ENCODE data around the gene CTDP1. TPM values are rescaled to one million over a fixed set of nuclear protein-coding genes. Genes with fewer than 3 reads are reported as not detected.

CTDP1 gene
- total RNA-seq, 1 experiment from 2014 or later = 31.7 TPM

- no peaks in the 10 kb centered on the region for H3K9me2 ChIP-seq (replicated peaks; ENCODE audit: low read length)
- POLR2A ChIA-PET (ENCODE audit: unreplicated experiment) = no interaction called here
- intact Hi-C loops (cut with micrococcal nuclease) = no loop called here
These were observed 122.0 kb downstream of the CTDP1 start for GRCh38 chr18:79801641-79802040.

DNA sequence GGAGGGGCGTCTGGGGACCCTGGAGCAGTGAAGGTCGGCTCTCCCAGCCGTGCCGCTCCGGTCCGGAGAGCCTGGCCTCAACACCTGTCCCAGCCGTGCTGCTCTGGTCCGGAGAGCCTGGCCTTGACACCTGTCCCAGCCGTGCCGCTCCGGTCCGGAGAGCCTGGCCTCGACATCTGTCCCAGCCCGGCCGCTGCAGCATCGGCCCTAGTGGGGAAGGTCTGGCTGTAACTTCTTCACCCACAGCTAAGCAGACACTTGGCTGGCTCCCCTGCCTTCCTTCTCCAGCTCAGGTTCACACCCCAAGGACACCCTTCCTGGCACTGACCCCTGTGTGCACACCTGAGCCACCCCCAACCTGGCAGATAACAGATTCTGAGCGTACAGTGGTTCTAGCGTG is 122.7 kb downstream of the CTDP1 start:
- Histone ChIP-seq H3K27me3 (ENCODE audit: low read length) (peaks cover 15% of the 10 kb centered on the region), H2AFZ (ENCODE audit: low read length) (no peak overlapping the region), H3K4me3 (ENCODE audit: low read length) (no peak overlapping the region), H3K9me3 (ENCODE audit: low read length) (no peaks in the 10 kb centered on the region), H3K9me2 (replicated peaks; ENCODE audit: low read length) (no peaks in the 10 kb centered on the region), H3K79me2 (ENCODE audit: low read length) (no peaks in the 10 kb centered on the region), H3K4me1 (ENCODE audit: insufficient read depth, low read length) (no peaks in the 10 kb centered on the region), H3K4me2 (ENCODE audit: low read length) (no peak overlapping the region), H3K27ac (ENCODE audit: low read length) (no peak overlapping the region), H3K36me3 (ENCODE audit: low read depth, low read length) (no peaks in the 10 kb centered on the region), H3F3A (ENCODE audit: low read length, unreplicated experiment) (no peaks in the 10 kb centered on the region), H4K20me1 (ENCODE audit: low read length) (no peaks in the 10 kb centered on the region), H3K9ac (ENCODE audit: low read length) (no peak overlapping the region)
- DNase-seq (no peak), ATAC-seq (no peak)
- TF ChIP-seq EZH2phosphoT487 (IDR thresholded peaks at IDR 0.05; ENCODE audit: borderline replicate concordance, low read length) = no peak
- TF ChIP-seq, protein P1, sequence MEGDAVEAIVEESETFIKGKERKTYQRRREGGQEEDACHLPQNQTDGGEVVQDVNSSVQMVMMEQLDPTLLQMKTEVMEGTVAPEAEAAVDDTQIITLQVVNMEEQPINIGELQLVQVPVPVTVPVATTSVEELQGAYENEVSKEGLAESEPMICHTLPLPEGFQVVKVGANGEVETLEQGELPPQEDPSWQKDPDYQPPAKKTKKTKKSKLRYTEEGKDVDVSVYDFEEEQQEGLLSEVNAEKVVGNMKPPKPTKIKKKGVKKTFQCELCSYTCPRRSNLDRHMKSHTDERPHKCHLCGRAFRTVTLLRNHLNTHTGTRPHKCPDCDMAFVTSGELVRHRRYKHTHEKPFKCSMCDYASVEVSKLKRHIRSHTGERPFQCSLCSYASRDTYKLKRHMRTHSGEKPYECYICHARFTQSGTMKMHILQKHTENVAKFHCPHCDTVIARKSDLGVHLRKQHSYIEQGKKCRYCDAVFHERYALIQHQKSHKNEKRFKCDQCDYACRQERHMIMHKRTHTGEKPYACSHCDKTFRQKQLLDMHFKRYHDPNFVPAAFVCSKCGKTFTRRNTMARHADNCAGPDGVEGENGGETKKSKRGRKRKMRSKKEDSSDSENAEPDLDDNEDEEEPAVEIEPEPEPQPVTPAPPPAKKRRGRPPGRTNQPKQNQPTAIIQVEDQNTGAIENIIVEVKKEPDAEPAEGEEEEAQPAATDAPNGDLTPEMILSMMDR (conservative IDR thresholded peaks at IDR 0.05; ENCODE audit: low read depth, low read length) = no peak
- TF ChIP-seq EZH2 (IDR thresholded peaks at IDR 0.05; ENCODE audit: low read length, unreplicated experiment) = no peak
- intact Hi-C loops (cut with micrococcal nuclease) = no loop called here
- no TSS peak for BruUV-seq (replicated peaks)
- ChIA-PET CTCF (no interaction called here), POLR2A (ENCODE audit: unreplicated experiment) (no interaction called here)

More at GRCh38 chr18:79801641-79802040, 122.0 kb downstream of the CTDP1 start:
- Histone ChIP-seq H3K27ac (ENCODE audit: low read length) (no peak overlapping the region), H2AFZ (ENCODE audit: low read length) (no peak overlapping the region), H3K79me2 (ENCODE audit: low read length) (no peaks in the 10 kb centered on the region), H3K36me3 (ENCODE audit: low read depth, low read length) (no peaks in the 10 kb centered on the region), H3K4me2 (ENCODE audit: low read length) (no peak overlapping the region), H3K4me1 (ENCODE audit: insufficient read depth, low read length) (no peaks in the 10 kb centered on the region), H3K9me3 (ENCODE audit: low read length) (no peaks in the 10 kb centered on the region), H3F3A (ENCODE audit: low read length, unreplicated experiment) (no peaks in the 10 kb centered on the region), H3K27me3 (ENCODE audit: low read length) (peaks cover 15% of the 10 kb centered on the region), H4K20me1 (ENCODE audit: low read length) (no peaks in the 10 kb centered on the region), H3K9ac (ENCODE audit: low read length) (no peak overlapping the region), H3K4me3 (ENCODE audit: low read length) (no peak overlapping the region)
- TF ChIP-seq, protein P1 (conservative IDR thresholded peaks at IDR 0.05; ENCODE audit: low read depth, low read length) = no peak
- TF ChIP-seq EZH2phosphoT487 (IDR thresholded peaks at IDR 0.05; ENCODE audit: borderline replicate concordance, low read length) (no peak), EZH2 (IDR thresholded peaks at IDR 0.05; ENCODE audit: low read length, unreplicated experiment) (no peak)
- BruUV-seq (replicated peaks) = no TSS peak
- DNase-seq = no peak
- CTCF ChIA-PET = no interaction called here
- no peak for ATAC-seq

- H2AFZ ChIP-seq (ENCODE audit: low read length) = no peak overlapping the region
- no peaks in the 10 kb centered on the region for H3K79me2 ChIP-seq (ENCODE audit: low read length)
- peaks cover 12% of the 10 kb centered on the region for H3K27me3 ChIP-seq (ENCODE audit: low read length)
- no peak for DNase-seq
- ChIA-PET CTCF (no interaction called here), POLR2A (ENCODE audit: unreplicated experiment) (no interaction called here)
- no peak for TF ChIP-seq EZH2 (IDR thresholded peaks at IDR 0.05; ENCODE audit: low read length, unreplicated experiment)
- TF ChIP-seq, protein P1 (conservative IDR thresholded peaks at IDR 0.05; ENCODE audit: low read depth, low read length) = no peak
- TF ChIP-seq EZH2phosphoT487 (IDR thresholded peaks at IDR 0.05; ENCODE audit: borderline replicate concordance, low read length) = no peak
- H3K4me2 ChIP-seq (ENCODE audit: low read length) = no peak overlapping the region
- intact Hi-C loops (cut with micrococcal nuclease) = no loop called here
- no peaks in the 10 kb centered on the region for H3F3A ChIP-seq (ENCODE audit: low read length, unreplicated experiment)
- no peak for ATAC-seq
- no peak overlapping the region for H3K27ac ChIP-seq (ENCODE audit: low read length)
- H3K9ac ChIP-seq (ENCODE audit: low read length) = no peak overlapping the region
- H4K20me1 ChIP-seq (ENCODE audit: low read length) = no peaks in the 10 kb centered on the region
- H3K36me3 ChIP-seq (ENCODE audit: low read depth, low read length) = no peaks in the 10 kb centered on the region
- no peak overlapping the region for H3K4me3 ChIP-seq (ENCODE audit: low read length)
- H3K9me2 ChIP-seq (replicated peaks; ENCODE audit: low read length) = no peaks in the 10 kb centered on the region
- no peaks in the 10 kb centered on the region for H3K9me3 ChIP-seq (ENCODE audit: low read length)
- no TSS peak for BruUV-seq (replicated peaks)
- no peaks in the 10 kb centered on the region for H3K4me1 ChIP-seq (ENCODE audit: insufficient read depth, low read length)
These were observed 124.0 kb downstream of the CTDP1 start for GRCh38 chr18:79803611-79804051.

Other genes starting within 250 kb of the CTDP1 start
- not detected in 2 replicates for gene KCNG2, start 118.1 kb downstream of the CTDP1 start, total RNA-seq (2014; rRNA removed)